Panc1 (cell line): ENCODE measurements around the gene ADNP. TPM values are rescaled to one million over a fixed set of nuclear protein-coding genes. Genes with fewer than 3 reads are reported as not detected.
A peak's percentile ranks its signal among the peaks of the same experiment; 100 is the strongest.

Experiments used
- ATAC-seq: fragments of 200-7000 bp; cut with Tn5 transposase; 2 replicates; pipeline ENCODE4 v1.9.1; 2020; ENCODE audit warnings: mild to moderate bottlenecking, moderate library complexity
- BruUV-seq: library from RNA; stranded (reverse); fragments of 400-500 nt; replicated peaks from 2 replicates; lab custom pipeline; 2021; lab: Mats Ljungman, UMichigan
- CTCF ChIA-PET: fragments of 300-600 bp; sonication (Branson Sonifier 250); formaldehyde crosslinking; loops from one replicate; lab custom pipeline; 2022; ENCODE audit warnings: antibody characterized with exemption; lab: Charles Lee
- POLR2A ChIA-PET: fragments of 300-600 bp; sonication (Branson Sonifier 250); formaldehyde crosslinking; loops from one replicate; lab custom pipeline; 2022; ENCODE audit warnings: antibody characterized with exemption; lab: Charles Lee
- DNase-seq: peaks from one replicate; pipeline ENCODE4 v3.0.0-alpha.2; 2010; ENCODE audit warnings: low read depth, low spot score
- H3K27ac ChIP-seq: 2 replicates; pipeline ENCODE4 v1.5.1; 2011; ENCODE audit warnings: mild to moderate bottlenecking, low read length, inconsistent platforms
- H3K27me3 ChIP-seq: fragments of 200-500 bp; sonication (Bioruptor generic); 2 replicates; pipeline ENCODE4 v1.6.0; 2014; ENCODE audit warnings: low read length, inconsistent platforms; ENCODE audit not compliant: control insufficient read depth, insufficient read depth
- H3K36me3 ChIP-seq: fragments of 200-500 bp; sonication (Bioruptor generic); 2 replicates; pipeline ENCODE4 v1.5.1; 2014; ENCODE audit warnings: inconsistent platforms, mild to moderate bottlenecking, low read length, moderate library complexity; ENCODE audit not compliant: control insufficient read depth, insufficient read depth
- H3K4me1 ChIP-seq: 2 replicates; pipeline ENCODE4 v1.5.1; 2011; ENCODE audit warnings: inconsistent platforms, mild to moderate bottlenecking, low read length, moderate library complexity; ENCODE audit not compliant: control insufficient read depth, insufficient read depth
- H3K4me3 ChIP-seq, 2 experiments: 2 replicates each; pipeline ENCODE4 v1.5.1; 2011 to 2012; ENCODE audit warnings: low read depth in 2 of 2, low read length in 2 of 2, mild to moderate bottlenecking in 2 of 2, inconsistent platforms in 1 of 2, moderate library complexity in 1 of 2
- H3K9me3 ChIP-seq: fragments of 200-500 bp; sonication (Bioruptor generic); 2 replicates; pipeline ENCODE4 v1.5.1; 2014; ENCODE audit warnings: low read depth, mild to moderate bottlenecking, inconsistent platforms, low read length, moderate library complexity; ENCODE audit not compliant: control insufficient read depth, insufficient read depth
- CTCF ChIP-seq: fragments of 450-650 bp; IDR thresholded peaks from 2 replicates; pipeline ENCODE4 v1.5.1; 2017; ENCODE audit warnings: mild to moderate bottlenecking
- POLR2AphosphoS5 ChIP-seq: IDR thresholded peaks from 2 replicates; pipeline ENCODE4 v1.6.1; 2012; ENCODE audit warnings: mild to moderate bottlenecking, low read depth, low read length, moderate library complexity
- REST ChIP-seq, 2 experiments: IDR thresholded peaks; 2 replicates each; pipeline ENCODE4 v1.6.1; 2011 to 2012; ENCODE audit warnings: low read depth in 2 of 2, control low read depth in 1 of 2, low read length in 1 of 2, mild to moderate bottlenecking in 1 of 2, moderate library complexity in 1 of 2; ENCODE audit not compliant: insufficient read depth in 1 of 2
- SIN3A ChIP-seq: IDR thresholded peaks from 2 replicates; pipeline ENCODE4 v1.6.1; 2012; ENCODE audit warnings: low read depth, mild to moderate bottlenecking, low read length, moderate library complexity, borderline replicate concordance; ENCODE audit not compliant: insufficient read depth
- TCF7L2 ChIP-seq: IDR thresholded peaks from 2 replicates; pipeline ENCODE4 v1.6.1; 2011; ENCODE audit warnings: mild to moderate bottlenecking, low read depth, low read length, inconsistent platforms
- in situ Hi-C: cut with HindIII; loops from 2 replicates; pipeline ENCODE4 v1.10.0; 2016; ENCODE audit warnings: low sequenced_read_pairs, low pct_unique_long_range_greater_than_20kb
- intact Hi-C: fragments of 100-400 bp; cut with micrococcal nuclease; formaldehyde crosslinking; loops from one replicate; pipeline ENCODE4 v1.10.0; 2022; ENCODE audit not compliant: unreplicated experiment
- total RNA-seq: library from RNA; stranded (reverse); gene quantifications from one replicate; pipeline ENCODE4 v1.2.1, GENCODE V29; 2021; ENCODE audit not compliant: unreplicated experiment

The ADNP gene
- total RNA-seq, 1 experiment from 2014 or later: 65.1 TPM

- H3K4me1 ChIP-seq: peaks cover 49% of the 10 kb centered on the region
- POLR2A ChIA-PET: no interaction called here
- in situ Hi-C loops: no loop called here
- no peak overlapping the region for H3K4me3 ChIP-seq
- H3K27ac ChIP-seq: no peak overlapping the region; the same call in 1 of the 2 replicates
- no peaks in the 10 kb centered on the region for H3K9me3 ChIP-seq
- H3K36me3 ChIP-seq: peaks cover 17% of the 10 kb centered on the region; the same call in 1 of the 2 replicates
- H3K27me3 ChIP-seq: no peaks in the 10 kb centered on the region
- CTCF ChIA-PET: no interaction called here
- ATAC-seq: no peak
- no peak for DNase-seq
- intact Hi-C loops: no loop called here
- TSS peak; percentile 7 for BruUV-seq
- TF ChIP-seq TCF7L2 (no peak), SIN3A (no peak), CTCF (no peak), POLR2AphosphoS5 (no peak), REST (IDR thresholded peaks at IDR 0.05; ENCODE audit: insufficient read depth in 1 of 2, low read depth in 2 of 2, low read length in 1 of 2) (no peak)
Measured at GRCh38 chr20:50918403-50918802, 12.8 kb downstream of the ADNP start.

GRCh38 chr20:50916934-50917333, 14.3 kb downstream of the ADNP start:
- ATAC-seq (no peak), DNase-seq (no peak)
- peaks cover 49% of the 10 kb centered on the region for H3K4me1 ChIP-seq
- intact Hi-C loops: no loop called here
- no peaks in the 10 kb centered on the region for H3K27me3 ChIP-seq
- ChIA-PET POLR2A (interaction anchor here (0.5 to 0.8 kb wide), 2 partner anchors 14 to 70 kb away, joined by 4 to 5 read pairs; partner anchors contain the start of gene ADNP), CTCF (interaction anchor here (0.7 kb wide), 1 partner anchor 124 kb away, joined by 12 read pairs; no protein-coding TSS in a partner anchor)
- H3K4me3 ChIP-seq: no peak overlapping the region
- in situ Hi-C loops: no loop called here
- H3K9me3 ChIP-seq: no peaks in the 10 kb centered on the region
- no TSS peak for BruUV-seq
- TF ChIP-seq TCF7L2 (no peak), REST (IDR thresholded peaks at IDR 0.05; ENCODE audit: insufficient read depth in 1 of 2, low read depth in 2 of 2, low read length in 1 of 2) (no peak), POLR2AphosphoS5 (no peak), SIN3A (no peak), CTCF (no peak)
- no peak overlapping the region for H3K27ac ChIP-seq
- peaks cover 19% of the 10 kb centered on the region; the same call in 1 of the 2 replicates for H3K36me3 ChIP-seq
